WTC11 (cell line): ENCODE data around the gene PLPPR3. TPM values are rescaled to one million over a fixed set of nuclear protein-coding genes. Genes with fewer than 3 reads are reported as not detected.

Experiments
- ATAC-seq: fragments of 200-7000 bp; cut with Tn5 transposase; 2 replicates; pipeline ENCODE4 v1.10.0; 2021; ENCODE audit warnings: mild to moderate bottlenecking, moderate library complexity
- CTCF ChIA-PET: fragments of 300-600 bp; sonication (Branson Sonifier 250); formaldehyde crosslinking; loops from one replicate; lab custom pipeline; 2021; ENCODE audit warnings: antibody characterized with exemption; lab: Charles Lee
- POLR2A ChIA-PET: fragments of 350-600 bp; sonication (Branson Sonifier 250); formaldehyde crosslinking; loops from one replicate; lab custom pipeline; 2021; ENCODE audit warnings: antibody characterized with exemption; lab: Charles Lee
- DNase-seq: peaks from one replicate; pipeline ENCODE4 v3.0.0; 2021; ENCODE audit warnings: low spot score
- H3K27ac Mint-ChIP-seq: 2 replicates; pipeline ENCODE4 v1.8.0; 2021; ENCODE audit warnings: mixed read lengths
- H3K27me3 Mint-ChIP-seq: 2 replicates; pipeline ENCODE4 v1.8.0; 2021; ENCODE audit warnings: low read depth, mild to moderate bottlenecking, moderate library complexity, mixed read lengths
- H3K36me3 Mint-ChIP-seq: 2 replicates; pipeline ENCODE4 v1.8.0; 2021; ENCODE audit warnings: mixed read lengths
- H3K4me1 Mint-ChIP-seq: 2 replicates; pipeline ENCODE4 v1.8.0; 2022; ENCODE audit warnings: mixed read lengths
- H3K4me3 Mint-ChIP-seq: 2 replicates; pipeline ENCODE4 v1.8.0; 2021; ENCODE audit warnings: mild to moderate bottlenecking, moderate library complexity, mixed read lengths
- H3K9me3 Mint-ChIP-seq: 2 replicates; pipeline ENCODE4 v1.8.0; 2021; ENCODE audit warnings: mixed read lengths
- AFF4 ChIP-seq: sonication (generic); formaldehyde crosslinking; IDR thresholded peaks from 2 replicates; pipeline ENCODE4 v1.8.1; 2023; ENCODE audit warnings: mild to moderate bottlenecking, missing genetic modification reagents, borderline replicate concordance
- AR ChIP-seq: fragments of 250-450 bp; sonication (Bioruptor Pico); IDR thresholded peaks from 2 replicates; pipeline ENCODE4 v1.9.0; 2021; ENCODE audit warnings: mild to moderate bottlenecking
- ATF6 ChIP-seq: sonication (generic); formaldehyde crosslinking; IDR thresholded peaks from 2 replicates; pipeline ENCODE4 v1.8.1; 2023; ENCODE audit warnings: mild to moderate bottlenecking, missing genetic modification reagents
- CBFB ChIP-seq: sonication (generic); formaldehyde crosslinking; IDR thresholded peaks from 2 replicates; pipeline ENCODE4 v1.8.1; 2022; ENCODE audit warnings: mild to moderate bottlenecking, low read depth, missing genetic modification reagents
- CREM ChIP-seq: sonication (generic); formaldehyde crosslinking; IDR thresholded peaks from 2 replicates; pipeline ENCODE4 v1.8.1; 2022; ENCODE audit warnings: mild to moderate bottlenecking, missing genetic modification reagents, moderate library complexity
- E2F5 ChIP-seq: sonication (generic); formaldehyde crosslinking; IDR thresholded peaks from 2 replicates; pipeline ENCODE4 v1.8.1; 2022; ENCODE audit warnings: mild to moderate bottlenecking, moderate library complexity, missing genetic modification reagents
- ELF4 ChIP-seq: sonication (generic); formaldehyde crosslinking; IDR thresholded peaks from 2 replicates; pipeline ENCODE4 v1.8.1; 2022; ENCODE audit warnings: low read depth, mild to moderate bottlenecking, moderate library complexity, missing genetic modification reagents
- FOXP1 ChIP-seq: sonication (generic); formaldehyde crosslinking; IDR thresholded peaks from 2 replicates; pipeline ENCODE4 v1.8.0; 2022; ENCODE audit warnings: missing genetic modification reagents, mild to moderate bottlenecking, moderate library complexity, borderline replicate concordance
- GTF2I ChIP-seq: fragments of 250-450 bp; sonication (Bioruptor Pico); conservative IDR thresholded peaks from 2 replicates; pipeline ENCODE4 v1.4.0; 2021; ENCODE audit warnings: mild to moderate bottlenecking
- IRF2 ChIP-seq: sonication (generic); formaldehyde crosslinking; IDR thresholded peaks from 2 replicates; pipeline ENCODE4 v1.8.0; 2022; ENCODE audit warnings: low read depth, missing genetic modification reagents, borderline replicate concordance
- MXD4 ChIP-seq: fragments of 250-450 bp; sonication (Bioruptor Pico); IDR thresholded peaks from 2 replicates; pipeline ENCODE4 v1.8.0; 2021; ENCODE audit warnings: mild to moderate bottlenecking, moderate library complexity, borderline replicate concordance
- NFE2L1 ChIP-seq: sonication (generic); formaldehyde crosslinking; IDR thresholded peaks from 2 replicates; pipeline ENCODE4 v1.8.1; 2023; ENCODE audit warnings: missing genetic modification reagents
- NR1H2 ChIP-seq: sonication (generic); formaldehyde crosslinking; IDR thresholded peaks from 2 replicates; pipeline ENCODE4 v1.9.0; 2021; ENCODE audit warnings: mild to moderate bottlenecking, moderate library complexity, missing genetic modification reagents
- PRRX2 ChIP-seq: fragments of 250-450 bp; sonication (Bioruptor Pico); IDR thresholded peaks from 2 replicates; pipeline ENCODE4 v1.8.0; 2021; ENCODE audit warnings: mild to moderate bottlenecking
- RELA ChIP-seq: sonication (generic); formaldehyde crosslinking; IDR thresholded peaks from 2 replicates; pipeline ENCODE4 v1.8.1; 2022; ENCODE audit warnings: missing genetic modification reagents, mild to moderate bottlenecking, borderline replicate concordance
- RORB ChIP-seq: fragments of 250-450 bp; sonication (Bioruptor Pico); IDR thresholded peaks from 2 replicates; pipeline ENCODE4 v1.9.0; 2021; ENCODE audit warnings: mild to moderate bottlenecking
- TCF7 ChIP-seq: sonication (generic); formaldehyde crosslinking; IDR thresholded peaks from 2 replicates; pipeline ENCODE4 v1.8.0; 2022; ENCODE audit warnings: mild to moderate bottlenecking, low read depth, missing genetic modification reagents, moderate library complexity
- ZNF121 ChIP-seq: sonication (generic); formaldehyde crosslinking; IDR thresholded peaks from 2 replicates; pipeline ENCODE4 v1.8.0; 2023; ENCODE audit warnings: missing genetic modification reagents
- ZNF671 ChIP-seq: fragments of 250-450 bp; sonication (Bioruptor Pico); IDR thresholded peaks from 2 replicates; pipeline ENCODE4 v1.8.0; 2021; ENCODE audit warnings: mild to moderate bottlenecking
- ZSCAN18 ChIP-seq: fragments of 250-450 bp; sonication (Bioruptor Pico); IDR thresholded peaks from 2 replicates; pipeline ENCODE4 v2.1.2; 2022; ENCODE audit warnings: mild to moderate bottlenecking, moderate library complexity
- total RNA-seq: library from RNA; stranded (reverse); gene quantifications from 3 replicates; pipeline ENCODE4 v1.2.3, GENCODE V29; 2021

The PLPPR3 gene
- total RNA-seq, 1 experiment from 2014 or later, result 60.6 TPM

GRCh38 chr19:869245-870177, 47.8 kb upstream of the PLPPR3 start:
- TF ChIP-seq NFE2L1 (CRISPR knock-in tag), result no peak
- TF ChIP-seq FOXP1 (CRISPR knock-in tag), result no peak
- no peak for TF ChIP-seq E2F5 (CRISPR knock-in tag)
- TF ChIP-seq ZSCAN18 (CRISPR knock-in tag), result no peak
- no peak for TF ChIP-seq ELF4 (CRISPR knock-in tag)
- TF ChIP-seq, all 79 proteins: peak for 0
- Mint-ChIP-seq H3K36me3 (peaks cover 12% of the 10 kb centered on the region), H3K27me3 (no peaks in the 10 kb centered on the region), H3K4me3 (no peak overlapping the region), H3K9me3 (no peaks in the 10 kb centered on the region), H3K4me1 (peaks cover 5% of the 10 kb centered on the region), H3K27ac (no peak overlapping the region; the same call in 1 of the 2 replicates)
- POLR2A ChIA-PET, result no interaction called here
- CTCF ChIA-PET, result no interaction called here
- DNase-seq, result no peak
- no peak for ATAC-seq

- Mint-ChIP-seq H3K9me3 (no peaks in the 10 kb centered on the region), H3K27ac (no peak overlapping the region), H3K27me3 (0 out of 2 replicates have a peak, but pooled peaks cover under 1% of the 10 kb centered on the region), H3K36me3 (peaks cover 12% of the 10 kb centered on the region), H3K4me3 (no peak overlapping the region), H3K4me1 (peaks cover 5% of the 10 kb centered on the region)
- no peak for ATAC-seq
- POLR2A ChIA-PET, result no interaction called here
- CTCF ChIA-PET, result no interaction called here
- no peak for TF ChIP-seq AFF4 (CRISPR knock-in tag)
- TF ChIP-seq RELA, result no peak
- no peak for TF ChIP-seq AR
- no peak for TF ChIP-seq IRF2 (CRISPR knock-in tag)
- TF ChIP-seq PRRX2, result no peak
- TF ChIP-seq CBFB, result no peak
- no peak for TF ChIP-seq NR1H2 (CRISPR knock-in tag)
- no peak for TF ChIP-seq ZNF671
- TF ChIP-seq TCF7 (CRISPR knock-in tag), result no peak
- no peak for TF ChIP-seq RORB (CRISPR knock-in tag)
- TF ChIP-seq MXD4 (CRISPR knock-in tag), result no peak
- no peak for TF ChIP-seq CREM (CRISPR knock-in tag)
- no peak for TF ChIP-seq GTF2I (CRISPR knock-in tag)
- no peak for TF ChIP-seq ZNF121 (CRISPR knock-in tag)
- no peak for TF ChIP-seq ATF6
- DNase-seq, result no peak
These were observed 46.9 kb upstream of the PLPPR3 start for GRCh38 chr19:868458-869244.
